Ramos (cell line): ENCODE results near the gene PRRG3.

Experiments used
- in situ Hi-C: fragments of 300-500 bp; cut with MboI; formaldehyde crosslinking; loops from one replicate; pipeline ENCODE4 v1.14.3; 2022; ENCODE audit warnings: low sequenced_read_pairs; ENCODE audit not compliant: unreplicated experiment

The PRRG3 gene

GRCh38 chrX:151694661-151695582 is at the start of gene PRRG3:
Gene PRRG3 (plus strand): TSS chrX:151695458. CDS start chrX:151698815, 3,357 bp downstream.
- in situ Hi-C loops, result loop anchor here (25.0 kb wide), 1 partner anchor 908 kb away; no protein-coding TSS in a partner anchor

- in situ Hi-C loops, result loop anchor here (25.0 kb wide), 1 partner anchor 888 kb away; no protein-coding TSS in a partner anchor
Measured at GRCh38 chrX:151675121-151675746, 20.0 kb upstream of the PRRG3 start.

DNA sequence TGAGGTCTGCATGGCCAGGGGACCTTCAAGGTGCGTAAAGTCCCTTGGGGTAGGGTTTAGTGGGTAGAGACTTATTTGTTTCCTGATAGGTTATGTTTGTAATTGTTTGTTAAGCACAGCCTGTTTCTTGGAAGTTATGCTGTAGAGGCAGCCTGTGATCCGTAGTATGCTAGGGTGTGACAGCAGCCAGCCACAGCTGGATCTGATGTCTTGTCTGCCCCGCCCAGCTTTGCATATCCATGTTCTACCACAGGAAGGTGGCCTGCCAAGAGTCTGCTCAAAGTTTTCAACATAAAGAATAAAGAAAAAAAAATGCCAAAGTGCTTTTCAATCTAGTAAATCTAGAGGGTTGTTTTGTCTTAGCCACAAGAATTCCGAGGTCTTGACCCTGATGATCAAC is 19.1 kb upstream of the PRRG3 start:
- in situ Hi-C loops, result loop anchor here (25.0 kb wide), 1 partner anchor 889 kb away; no protein-coding TSS in a partner anchor

- in situ Hi-C loops, result loop anchor here (10.0 to 25.0 kb wide), 2 partner anchors 525 to 893 kb away; no protein-coding TSS in a partner anchor
Measured at GRCh38 chrX:151679798-151680402, 15.4 kb upstream of the PRRG3 start.

GRCh38 chrX:151680805-151681204 is 14.5 kb upstream of the PRRG3 start:
- in situ Hi-C loops, result loop anchor here (10.0 to 25.0 kb wide), 2 partner anchors 526 to 894 kb away; no protein-coding TSS in a partner anchor

DNA sequence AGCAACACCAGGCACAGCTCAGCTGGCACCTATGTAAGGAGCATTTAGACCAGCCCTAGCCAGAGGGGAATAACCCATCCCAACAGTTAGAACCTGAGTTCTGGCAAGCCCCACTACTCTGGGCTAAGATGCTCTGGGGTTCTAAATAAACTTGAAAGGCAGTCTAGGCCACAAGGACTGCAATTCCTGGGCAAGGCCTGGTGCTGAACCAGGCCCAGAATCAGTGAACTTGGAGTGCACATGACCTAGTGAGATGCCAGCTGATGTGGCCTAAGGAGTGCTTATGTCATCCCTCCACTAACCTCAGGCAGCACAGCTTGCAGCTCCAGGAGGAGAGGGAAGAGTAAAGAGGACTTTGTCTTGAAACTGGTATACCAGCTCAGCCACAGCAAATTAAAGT is 7.6 kb upstream of the PRRG3 start:
- in situ Hi-C loops, result loop anchor here (10.0 to 25.0 kb wide), 2 partner anchors 533 to 900 kb away; no protein-coding TSS in a partner anchor

GRCh38 chrX:151688695-151689094 is 6.6 kb upstream of the PRRG3 start:
- in situ Hi-C loops, result loop anchor here (10.0 to 25.0 kb wide), 2 partner anchors 534 to 901 kb away; no protein-coding TSS in a partner anchor

- in situ Hi-C loops, result loop anchor here (25.0 kb wide), 1 partner anchor 906 kb away; no protein-coding TSS in a partner anchor
Measured at GRCh38 chrX:151692825-151693224, 2.4 kb upstream of the PRRG3 start.

- in situ Hi-C loops, result loop anchor here (25.0 kb wide), 1 partner anchor 907 kb away; no protein-coding TSS in a partner anchor
Measured at GRCh38 chrX:151694121-151694520, 1.1 kb upstream of the PRRG3 start.

DNA sequence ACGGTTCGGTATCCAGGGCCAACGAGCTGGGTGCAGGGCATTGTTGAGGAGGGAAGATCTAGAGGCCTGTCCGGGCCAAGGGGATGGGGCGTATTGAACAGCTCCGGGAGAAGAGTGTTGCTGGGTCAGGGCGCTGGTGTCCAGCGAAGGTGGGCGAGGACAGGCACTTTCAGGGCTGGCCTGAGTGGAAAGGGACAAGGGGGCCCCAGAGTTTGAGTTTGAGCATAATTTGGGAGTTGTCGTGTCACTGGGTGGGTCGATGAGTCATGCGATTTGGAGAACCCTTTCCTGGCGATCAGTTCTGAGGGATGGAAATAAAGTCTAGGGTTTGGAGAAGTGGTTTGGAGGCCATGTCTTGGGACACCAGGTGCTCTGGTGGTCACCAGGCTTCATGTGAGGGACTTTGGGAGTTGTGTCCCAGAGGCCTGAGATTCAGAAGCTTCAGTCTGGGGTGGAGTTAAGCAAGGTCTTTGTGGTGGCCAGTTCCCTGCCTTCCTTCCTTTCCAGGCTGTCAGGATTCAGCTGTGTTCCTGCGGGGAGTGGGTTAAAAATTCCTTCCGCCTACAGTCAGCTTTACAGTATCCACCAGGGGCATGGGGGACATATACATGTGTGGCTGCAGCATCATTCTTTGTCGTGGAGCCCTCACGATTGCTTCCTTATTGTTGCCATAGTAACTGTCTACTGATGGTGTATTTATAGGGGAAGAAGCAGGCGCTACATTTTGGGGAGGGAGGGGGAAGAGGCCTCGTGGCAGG is 504 bp downstream of the PRRG3 start:
- in situ Hi-C loops, result loop anchor here (25.0 kb wide), 1 partner anchor 908 kb away; no protein-coding TSS in a partner anchor

GRCh38 chrX:151697082-151697481 is 1.8 kb downstream of the PRRG3 start:
- in situ Hi-C loops, result loop anchor here (25.0 kb wide), 1 partner anchor 910 kb away; no protein-coding TSS in a partner anchor

DNA sequence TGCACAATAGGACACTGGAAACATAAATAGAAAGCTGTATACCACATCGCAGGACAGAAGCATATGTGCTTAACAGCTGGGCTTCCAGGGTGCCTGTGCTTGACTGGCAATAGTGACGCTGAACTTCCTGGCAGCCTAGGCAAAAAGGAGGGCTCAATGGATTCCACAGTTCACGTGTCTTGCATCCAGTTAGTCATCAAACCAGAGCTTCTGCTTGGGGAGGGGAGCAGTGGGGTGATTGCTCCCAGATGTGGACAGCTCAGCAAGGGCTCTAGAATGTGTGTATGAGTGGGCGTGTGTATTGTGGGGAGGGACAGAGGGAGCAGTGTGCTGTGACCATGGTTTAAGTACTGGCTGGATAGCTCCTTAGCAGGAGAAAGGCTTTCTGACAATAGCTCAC is 2.3 kb downstream of the PRRG3 start:
- in situ Hi-C loops, result loop anchor here (25.0 kb wide), 1 partner anchor 910 kb away; no protein-coding TSS in a partner anchor

GRCh38 chrX:151698485-151698884 is 3.2 kb downstream of the PRRG3 start:
- in situ Hi-C loops, result loop anchor here (25.0 kb wide), 1 partner anchor 911 kb away; no protein-coding TSS in a partner anchor

DNA sequence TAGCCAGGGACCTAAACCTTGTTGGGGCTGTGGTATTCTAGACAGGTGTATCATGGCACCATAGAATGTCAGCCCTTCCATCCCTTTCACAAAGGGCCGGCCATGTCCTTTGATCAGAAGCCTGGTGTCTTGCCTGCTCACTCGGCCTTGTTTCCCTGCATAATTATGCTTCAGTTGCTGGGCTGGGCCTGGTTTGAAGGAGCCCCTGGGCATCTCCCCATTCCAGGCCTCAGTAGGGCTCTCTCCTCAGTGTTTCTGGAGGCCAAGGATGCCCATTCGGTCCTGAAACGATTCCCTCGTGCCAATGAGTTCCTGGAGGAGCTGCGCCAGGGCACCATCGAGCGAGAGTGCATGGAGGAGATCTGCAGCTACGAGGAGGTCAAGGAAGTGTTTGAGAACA is 4.5 kb downstream of the PRRG3 start:
- in situ Hi-C loops, result loop anchor here (25.0 kb wide), 1 partner anchor 912 kb away; no protein-coding TSS in a partner anchor

- in situ Hi-C loops, result no loop called here
Measured at GRCh38 chrX:151700581-151700980, 5.3 kb downstream of the PRRG3 start.

DNA sequence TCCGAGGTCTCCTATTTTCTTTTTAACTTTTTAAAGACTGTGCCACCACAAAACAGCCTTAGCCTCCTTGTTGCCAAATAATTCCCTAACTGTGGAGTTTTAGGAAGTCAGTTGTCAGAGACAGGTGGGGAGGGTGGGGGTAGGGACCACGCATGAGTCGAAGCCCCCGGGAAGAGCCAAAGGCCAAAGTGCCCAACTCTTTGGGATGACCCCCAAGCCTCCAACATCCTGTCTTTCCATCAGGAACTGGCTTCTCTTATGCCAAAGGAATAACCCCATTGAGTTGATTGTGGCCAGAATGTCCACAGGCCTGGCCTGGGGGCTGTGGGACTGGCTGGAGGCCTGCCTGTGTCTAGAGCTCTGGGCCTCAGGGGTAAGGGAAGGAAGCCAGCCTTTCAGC is 5.8 kb downstream of the PRRG3 start:
- in situ Hi-C loops, result no loop called here

DNA sequence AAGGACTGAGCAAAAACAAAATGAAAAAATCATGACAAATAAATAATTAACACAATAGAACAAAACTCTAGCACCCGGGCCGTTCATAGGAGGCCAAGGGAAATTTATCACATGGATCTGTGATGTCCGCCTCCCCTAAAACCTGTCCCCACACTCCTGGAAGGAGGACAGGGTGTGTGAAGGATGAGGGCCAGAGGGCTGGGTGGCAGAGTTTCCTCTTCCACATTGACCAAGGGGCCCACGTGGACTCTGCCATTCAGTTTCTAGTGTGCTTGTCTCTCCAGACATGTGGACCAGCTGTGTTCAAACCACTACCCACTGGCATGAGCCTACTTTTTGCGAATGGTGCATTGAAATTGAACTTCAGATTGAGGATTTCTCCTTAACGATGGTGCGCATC is 6.3 kb downstream of the PRRG3 start:
- in situ Hi-C loops, result no loop called here

DNA sequence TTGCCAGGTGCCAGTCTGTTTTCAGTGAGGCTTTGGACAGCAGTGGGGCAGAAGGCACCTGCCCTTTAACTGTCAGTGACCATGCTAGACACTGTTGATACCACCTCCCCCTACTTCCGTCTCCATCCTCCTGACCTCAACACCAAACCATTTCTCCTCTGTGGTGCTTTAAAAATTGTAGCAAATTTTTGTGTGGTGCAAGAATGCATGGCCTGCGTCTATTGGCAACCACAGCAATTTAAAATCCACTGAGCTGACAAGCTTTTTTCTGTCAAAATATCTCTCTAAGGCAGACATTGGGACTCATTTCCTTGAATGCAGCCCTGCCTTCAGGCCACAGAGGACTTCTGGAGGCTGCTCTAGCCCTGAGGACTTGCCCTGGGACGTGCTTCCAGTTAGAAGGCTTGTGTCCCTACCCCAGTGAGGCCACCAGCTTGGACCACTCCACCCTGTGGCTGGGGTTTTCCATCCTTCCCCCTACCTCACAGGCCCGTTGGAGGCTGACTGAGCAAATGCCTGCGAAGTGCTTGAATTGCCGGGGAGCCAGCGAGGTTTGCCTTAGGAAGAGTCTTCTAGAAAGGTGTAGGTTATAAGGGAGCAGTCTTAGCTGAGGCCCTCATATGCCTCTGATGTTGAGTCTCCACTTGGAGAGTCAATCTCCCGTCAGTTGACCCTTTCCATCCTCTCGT is 6.9 kb downstream of the PRRG3 start:
- in situ Hi-C loops, result no loop called here
